Panc1 (cell line): ENCODE measurements around the gene DAPK1. TPM values are rescaled to one million over a fixed set of nuclear protein-coding genes. Genes with fewer than 3 reads are reported as not detected.

Source experiments
- ATAC-seq: fragments of 200-7000 bp; cut with Tn5 transposase; 2 replicates; pipeline ENCODE4 v1.9.1; 2020; ENCODE audit warnings: mild to moderate bottlenecking, moderate library complexity
- BruUV-seq: library from RNA; stranded (reverse); fragments of 400-500 nt; replicated peaks from 2 replicates; lab custom pipeline; 2021; lab: Mats Ljungman, UMichigan
- CTCF ChIA-PET: fragments of 300-600 bp; sonication (Branson Sonifier 250); formaldehyde crosslinking; loops from one replicate; lab custom pipeline; 2022; ENCODE audit warnings: antibody characterized with exemption; lab: Charles Lee
- POLR2A ChIA-PET: fragments of 300-600 bp; sonication (Branson Sonifier 250); formaldehyde crosslinking; loops from one replicate; lab custom pipeline; 2022; ENCODE audit warnings: antibody characterized with exemption; lab: Charles Lee
- DNase-seq: peaks from one replicate; pipeline ENCODE4 v3.0.0-alpha.2; 2010; ENCODE audit warnings: low read depth, low spot score
- H3K27ac ChIP-seq: 2 replicates; pipeline ENCODE4 v1.5.1; 2011; ENCODE audit warnings: mild to moderate bottlenecking, low read length, inconsistent platforms
- H3K27me3 ChIP-seq: fragments of 200-500 bp; sonication (Bioruptor generic); 2 replicates; pipeline ENCODE4 v1.6.0; 2014; ENCODE audit warnings: low read length, inconsistent platforms; ENCODE audit not compliant: control insufficient read depth, insufficient read depth
- H3K36me3 ChIP-seq: fragments of 200-500 bp; sonication (Bioruptor generic); 2 replicates; pipeline ENCODE4 v1.5.1; 2014; ENCODE audit warnings: inconsistent platforms, mild to moderate bottlenecking, low read length, moderate library complexity; ENCODE audit not compliant: control insufficient read depth, insufficient read depth
- H3K4me1 ChIP-seq: 2 replicates; pipeline ENCODE4 v1.5.1; 2011; ENCODE audit warnings: inconsistent platforms, mild to moderate bottlenecking, low read length, moderate library complexity; ENCODE audit not compliant: control insufficient read depth, insufficient read depth
- H3K4me3 ChIP-seq, 2 experiments: 2 replicates each; pipeline ENCODE4 v1.5.1; 2011 to 2012; ENCODE audit warnings: low read depth in 2 of 2, low read length in 2 of 2, mild to moderate bottlenecking in 2 of 2, inconsistent platforms in 1 of 2, moderate library complexity in 1 of 2
- H3K9me3 ChIP-seq: fragments of 200-500 bp; sonication (Bioruptor generic); 2 replicates; pipeline ENCODE4 v1.5.1; 2014; ENCODE audit warnings: low read depth, mild to moderate bottlenecking, inconsistent platforms, low read length, moderate library complexity; ENCODE audit not compliant: control insufficient read depth, insufficient read depth
- POLR2AphosphoS5 ChIP-seq: IDR thresholded peaks from 2 replicates; pipeline ENCODE4 v1.6.1; 2012; ENCODE audit warnings: mild to moderate bottlenecking, low read depth, low read length, moderate library complexity
- REST ChIP-seq, 2 experiments: IDR thresholded peaks; 2 replicates each; pipeline ENCODE4 v1.6.1; 2011 to 2012; ENCODE audit warnings: low read depth in 2 of 2, control low read depth in 1 of 2, low read length in 1 of 2, mild to moderate bottlenecking in 1 of 2, moderate library complexity in 1 of 2; ENCODE audit not compliant: insufficient read depth in 1 of 2
- SIN3A ChIP-seq: IDR thresholded peaks from 2 replicates; pipeline ENCODE4 v1.6.1; 2012; ENCODE audit warnings: low read depth, mild to moderate bottlenecking, low read length, moderate library complexity, borderline replicate concordance; ENCODE audit not compliant: insufficient read depth
- TCF7L2 ChIP-seq: IDR thresholded peaks from 2 replicates; pipeline ENCODE4 v1.6.1; 2011; ENCODE audit warnings: mild to moderate bottlenecking, low read depth, low read length, inconsistent platforms
- in situ Hi-C: cut with HindIII; loops from 2 replicates; pipeline ENCODE4 v1.10.0; 2016; ENCODE audit warnings: low sequenced_read_pairs, low pct_unique_long_range_greater_than_20kb
- intact Hi-C: fragments of 100-400 bp; cut with micrococcal nuclease; formaldehyde crosslinking; loops from one replicate; pipeline ENCODE4 v1.10.0; 2022; ENCODE audit not compliant: unreplicated experiment
- total RNA-seq: library from RNA; stranded (reverse); gene quantifications from one replicate; pipeline ENCODE4 v1.2.1, GENCODE V29; 2021; ENCODE audit not compliant: unreplicated experiment
- TF ChIP-seq, protein P1 (sequence below): fragments of 450-650 bp; IDR thresholded peaks from 2 replicates; pipeline ENCODE4 v1.5.1; 2017; ENCODE audit warnings: mild to moderate bottlenecking

Gene DAPK1
- total RNA-seq, 1 experiment from 2014 or later: 0.87 TPM

DNA sequence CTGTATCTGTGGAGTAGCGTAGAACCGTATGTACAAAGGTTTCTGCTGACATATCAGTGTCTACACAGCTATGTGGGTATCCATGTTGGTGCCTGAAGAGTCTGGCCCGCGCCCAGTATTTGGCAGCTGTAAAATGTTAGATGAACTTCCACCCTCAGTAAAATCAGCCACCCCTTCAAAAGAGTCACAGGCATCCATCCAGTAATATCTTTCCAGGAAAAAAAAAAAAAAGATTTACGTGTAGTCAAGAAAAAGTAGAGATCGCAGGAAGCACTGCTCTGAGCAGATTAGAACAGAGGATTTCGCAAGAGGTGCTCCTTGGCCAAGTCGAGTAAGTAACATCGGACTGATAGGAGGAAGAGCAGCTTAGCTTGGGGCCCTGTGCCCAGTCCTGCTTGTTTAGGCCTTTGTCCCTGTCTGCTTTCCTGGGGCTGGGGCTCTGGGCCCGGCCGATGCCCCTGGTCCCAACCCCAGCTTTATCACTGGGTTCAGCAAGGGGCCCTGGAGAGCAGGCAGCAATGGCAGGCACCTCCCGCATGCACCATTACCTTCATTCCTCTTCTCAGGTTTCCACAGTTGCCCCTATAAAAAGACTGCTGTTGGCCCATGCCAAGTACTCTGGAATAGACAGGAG is 21.2 kb downstream of the DAPK1 start:
- no peak for TF ChIP-seq TCF7L2
- no peak for TF ChIP-seq REST (IDR thresholded peaks at IDR 0.05; ENCODE audit: insufficient read depth in 1 of 2, low read depth in 2 of 2, low read length in 1 of 2)
- TF ChIP-seq, protein P1, sequence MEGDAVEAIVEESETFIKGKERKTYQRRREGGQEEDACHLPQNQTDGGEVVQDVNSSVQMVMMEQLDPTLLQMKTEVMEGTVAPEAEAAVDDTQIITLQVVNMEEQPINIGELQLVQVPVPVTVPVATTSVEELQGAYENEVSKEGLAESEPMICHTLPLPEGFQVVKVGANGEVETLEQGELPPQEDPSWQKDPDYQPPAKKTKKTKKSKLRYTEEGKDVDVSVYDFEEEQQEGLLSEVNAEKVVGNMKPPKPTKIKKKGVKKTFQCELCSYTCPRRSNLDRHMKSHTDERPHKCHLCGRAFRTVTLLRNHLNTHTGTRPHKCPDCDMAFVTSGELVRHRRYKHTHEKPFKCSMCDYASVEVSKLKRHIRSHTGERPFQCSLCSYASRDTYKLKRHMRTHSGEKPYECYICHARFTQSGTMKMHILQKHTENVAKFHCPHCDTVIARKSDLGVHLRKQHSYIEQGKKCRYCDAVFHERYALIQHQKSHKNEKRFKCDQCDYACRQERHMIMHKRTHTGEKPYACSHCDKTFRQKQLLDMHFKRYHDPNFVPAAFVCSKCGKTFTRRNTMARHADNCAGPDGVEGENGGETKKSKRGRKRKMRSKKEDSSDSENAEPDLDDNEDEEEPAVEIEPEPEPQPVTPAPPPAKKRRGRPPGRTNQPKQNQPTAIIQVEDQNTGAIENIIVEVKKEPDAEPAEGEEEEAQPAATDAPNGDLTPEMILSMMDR: no peak
- no peak for TF ChIP-seq SIN3A
- TF ChIP-seq POLR2AphosphoS5: no peak
- intact Hi-C loops: no loop called here
- no peaks in the 10 kb centered on the region for H3K4me1 ChIP-seq
- no TSS peak for BruUV-seq
- in situ Hi-C loops: no loop called here
- DNase-seq: no peak
- no peaks in the 10 kb centered on the region for H3K27me3 ChIP-seq
- H3K27ac ChIP-seq: no peak overlapping the region
- CTCF ChIA-PET: no interaction called here
- H3K9me3 ChIP-seq: no peaks in the 10 kb centered on the region
- H3K36me3 ChIP-seq: no peaks in the 10 kb centered on the region
- POLR2A ChIA-PET: no interaction called here
- H3K4me3 ChIP-seq: no peak overlapping the region
- no peak for ATAC-seq

GRCh38 chr9:87519461-87519860 is 21.8 kb downstream of the DAPK1 start:
- TF ChIP-seq SIN3A (no peak), REST (IDR thresholded peaks at IDR 0.05; ENCODE audit: insufficient read depth in 1 of 2, low read depth in 2 of 2, low read length in 1 of 2) (no peak), TCF7L2 (no peak), POLR2AphosphoS5 (no peak)
- TF ChIP-seq, protein P1: no peak
- intact Hi-C loops: no loop called here
- in situ Hi-C loops: no loop called here
- H3K9me3 ChIP-seq: no peaks in the 10 kb centered on the region
- POLR2A ChIA-PET: no interaction called here
- no peak overlapping the region for H3K4me3 ChIP-seq
- no peak overlapping the region for H3K27ac ChIP-seq
- DNase-seq: no peak
- H3K27me3 ChIP-seq: no peaks in the 10 kb centered on the region
- BruUV-seq: no TSS peak
- no peak for ATAC-seq
- H3K4me1 ChIP-seq: no peaks in the 10 kb centered on the region
- CTCF ChIA-PET: no interaction called here
- no peaks in the 10 kb centered on the region for H3K36me3 ChIP-seq
